Pancreas (tissue), 10 donors: ENCODE measurements around the gene GNAQ. TPM values are rescaled to one million over a fixed set of nuclear protein-coding genes. Genes with fewer than 3 reads are reported as not detected.

ENCODE experiments used
- ATAC-seq, 4 donors: fragments of 200-7000 bp; cut with Tn5 transposase; one replicate each; pipeline versions ENCODE4 v1.8.0 to v1.9.1; 2020; ENCODE audit warnings: mild to moderate bottlenecking in 4 of 4, moderate library complexity in 4 of 4
- DNase-seq, 6 donors: peaks; one replicate each; pipeline ENCODE4 v3.0.0-alpha.2; 2020
- FAIRE-seq: peaks from 2 replicates; lab custom pipeline; 2012; peaks lifted over from hg19 to GRCh38; lab: Jason Lieb, UNC
- H3K27ac ChIP-seq, 4 donors: fragments of 200-600 bp; sonication (generic); 1 replicate in 3 of 4; 2 replicates in 1 of 4; pipeline versions ENCODE4 v1.5.0 to v1.8.0; 2020
- H3K27me3 ChIP-seq, 4 donors: fragments of 200-600 bp; one replicate each; pipeline ENCODE4 v1.8.0; 2021
- H3K36me3 ChIP-seq, 3 donors: fragments of 200-600 bp; sonication (generic) in 1 of 3; one replicate each; pipeline versions ENCODE4 v1.5.0 to v1.8.0; 2020 to 2021
- H3K4me1 ChIP-seq, 3 donors: fragments of 200-600 bp; one replicate each; pipeline ENCODE4 v1.8.0; 2021
- H3K4me3 ChIP-seq, 4 donors: fragments of 200-600 bp; sonication (generic) in 2 of 4; one replicate each; pipeline versions ENCODE4 v1.5.0 to v1.8.0; 2020 to 2021
- H3K9me3 ChIP-seq, 4 donors: fragments of 200-600 bp; one replicate each; pipeline ENCODE4 v1.8.0; 2021
- WGBS, 2 donors: extraction: QIAGEN DNeasy Blood & Tissue Kit; methylation state at CpG; one replicate each; pipeline ENCODE4 v1.1.7; 2013; 5-methylcytosine and 5-hydroxymethylcytosine counted together
- intact Hi-C, 3 donors: fragments of 100-400 bp; cut with DNase I; formaldehyde crosslinking; loops; one replicate each; pipeline versions ENCODE4 v1.11.1 to v1.14.2; 2022
- polyA plus RNA-seq, 2 donors: library from polyadenylated mRNA; stranded (reverse); fragments of 200-250 nt; gene quantifications; one replicate each; pipeline ENCODE4 v1.2.3, GENCODE V29; 2013
- total RNA-seq, 6 donors: library from RNA; stranded (reverse); fragmentation: NEBNext Ultra II Directional in 4 of 6; extraction: Animal tissue kit (Norgen Biotek cat#: 25700) in 4 of 6; gene quantifications; one replicate each; pipeline versions ENCODE4 v1.2.1 to v1.2.4, GENCODE V29; 2021 to 2023
- TF ChIP-seq, protein P1 (sequence below), 4 donors: fragments of 200-600 bp; sonication (generic) in 3 of 4; IDR thresholded peaks; one replicate each; pipeline versions ENCODE4 v1.5.0 to v1.8.0; 2021; ENCODE audit warnings: antibody characterized with exemption in 4 of 4
- donor health status: healthy with polysubstance abuse.
- donor health status: DM: no; HTN: no; CAD: no; lungs with moderate emphysema.
- donor health status: DM: no; HTN: no; CAD: no.
- donor health status: control.
- donor health status: control.
- donor health status: Bipolar disorder and iron deficiency.
- donor health status: DM: yes; HTN: yes; CAD: no.
- donor health status: DM: no; HTN: no; CAD: no.
- donor health status: DM: no; HTN: no; CAD: no.
- donor health status: DM: yes; HTN: yes; CAD: no.

The GNAQ gene
- total and polyA plus RNA-seq, 8 donors: 6.7 to 33.8 (median 18.2) TPM

- no peaks in the 10 kb centered on the region for H3K9me3 ChIP-seq
- no peaks in the 10 kb centered on the region for H3K4me1 ChIP-seq
- ATAC-seq (no peak), DNase-seq (no peak), FAIRE-seq (no peak)
- TF ChIP-seq, protein P1, sequence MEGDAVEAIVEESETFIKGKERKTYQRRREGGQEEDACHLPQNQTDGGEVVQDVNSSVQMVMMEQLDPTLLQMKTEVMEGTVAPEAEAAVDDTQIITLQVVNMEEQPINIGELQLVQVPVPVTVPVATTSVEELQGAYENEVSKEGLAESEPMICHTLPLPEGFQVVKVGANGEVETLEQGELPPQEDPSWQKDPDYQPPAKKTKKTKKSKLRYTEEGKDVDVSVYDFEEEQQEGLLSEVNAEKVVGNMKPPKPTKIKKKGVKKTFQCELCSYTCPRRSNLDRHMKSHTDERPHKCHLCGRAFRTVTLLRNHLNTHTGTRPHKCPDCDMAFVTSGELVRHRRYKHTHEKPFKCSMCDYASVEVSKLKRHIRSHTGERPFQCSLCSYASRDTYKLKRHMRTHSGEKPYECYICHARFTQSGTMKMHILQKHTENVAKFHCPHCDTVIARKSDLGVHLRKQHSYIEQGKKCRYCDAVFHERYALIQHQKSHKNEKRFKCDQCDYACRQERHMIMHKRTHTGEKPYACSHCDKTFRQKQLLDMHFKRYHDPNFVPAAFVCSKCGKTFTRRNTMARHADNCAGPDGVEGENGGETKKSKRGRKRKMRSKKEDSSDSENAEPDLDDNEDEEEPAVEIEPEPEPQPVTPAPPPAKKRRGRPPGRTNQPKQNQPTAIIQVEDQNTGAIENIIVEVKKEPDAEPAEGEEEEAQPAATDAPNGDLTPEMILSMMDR (IDR thresholded peaks at IDR 0.05): no peak
- no peak overlapping the region for H3K4me3 ChIP-seq
- no peaks in the 10 kb centered on the region for H3K36me3 ChIP-seq
- 70 to 88% methylated on average over 1 of the region's 1 CpG for WGBS, 2 donors
- intact Hi-C loops: no loop called here
- H3K27ac ChIP-seq: no peak overlapping the region
- H3K27me3 ChIP-seq: no peaks in the 10 kb centered on the region
These were observed 320.5 kb downstream of the GNAQ start for GRCh38 chr9:77710965-77711648.

- intact Hi-C loops: no loop called here
- Histone ChIP-seq H3K9me3 (no peaks in the 10 kb centered on the region), H3K27ac (no peak overlapping the region), H3K36me3 (no peaks in the 10 kb centered on the region), H3K4me3 (no peak overlapping the region), H3K4me1 (no peaks in the 10 kb centered on the region), H3K27me3 (no peaks in the 10 kb centered on the region)
- DNase-seq: no peak
- no peak for FAIRE-seq
- 78 to 95% methylated on average over 2 of the region's 2 CpGs for WGBS, 2 donors
- TF ChIP-seq, protein P1 (IDR thresholded peaks at IDR 0.05): no peak
- no peak for ATAC-seq
These were observed 321.3 kb downstream of the GNAQ start for GRCh38 chr9:77710316-77710715.

GRCh38 chr9:77708064-77708815 is 323.4 kb downstream of the GNAQ start:
- H3K4me1 ChIP-seq: no peaks in the 10 kb centered on the region
- no peak overlapping the region for H3K4me3 ChIP-seq
- intact Hi-C loops: no loop called here
- DNase-seq: no peak
- no peaks in the 10 kb centered on the region for H3K27me3 ChIP-seq
- ATAC-seq: no peak
- no peak overlapping the region for H3K27ac ChIP-seq
- no peaks in the 10 kb centered on the region for H3K36me3 ChIP-seq
- no peak for FAIRE-seq
- H3K9me3 ChIP-seq: no peaks in the 10 kb centered on the region
- WGBS, 2 donors: 65 to 78% methylated on average over 1 of the region's 1 CpG
- TF ChIP-seq, protein P1 (IDR thresholded peaks at IDR 0.05): no peak

GRCh38 chr9:77707383-77708063 is 324.1 kb downstream of the GNAQ start:
- Histone ChIP-seq H3K36me3 (no peaks in the 10 kb centered on the region), H3K4me1 (no peaks in the 10 kb centered on the region), H3K9me3 (no peaks in the 10 kb centered on the region), H3K27me3 (no peaks in the 10 kb centered on the region), H3K27ac (no peak overlapping the region), H3K4me3 (no peak overlapping the region)
- FAIRE-seq (no peak), ATAC-seq (peak in 3 of 4 donors; percentile 65 to 82 (median 77)), DNase-seq (peak in 3 of 6 donors; percentile 16 to 62 (median 32))
- intact Hi-C loops: no loop called here
- TF ChIP-seq, protein P1 (IDR thresholded peaks at IDR 0.05): no peak
- 71 to 76% methylated on average over 6 of the region's 6 CpGs for WGBS, 2 donors
